Keratinocyte (primary cell): ENCODE measurements around the gene NXPH4. TPM values are rescaled to one million over a fixed set of nuclear protein-coding genes. Genes with fewer than 3 reads are reported as not detected.

Experiments
- DNase-seq: peaks from one replicate; pipeline ENCODE4 v3.0.0-alpha.2; 2011; ENCODE audit warnings: low read depth, missing footprints, low spot score
- FAIRE-seq: peaks from 2 replicates; lab custom pipeline; 2011; peaks lifted over from hg19 to GRCh38; lab: Jason Lieb, UNC
- H2AFZ ChIP-seq: 2 replicates; pipeline ENCODE4 v1.6.0; 2012; ENCODE audit warnings: low read length, control low read depth, inconsistent platforms; ENCODE audit not compliant: control insufficient read depth
- H3K27ac ChIP-seq: 2 replicates; pipeline ENCODE4 v1.5.1; 2011; ENCODE audit warnings: low read length; ENCODE audit not compliant: control insufficient read depth, insufficient read depth
- H3K27me3 ChIP-seq: 3 replicates; pipeline ENCODE4 v1.6.0; 2011; ENCODE audit warnings: low read length; ENCODE audit not compliant: control insufficient read depth, insufficient read depth; ENCODE audit errors: extremely low read depth
- H3K36me3 ChIP-seq, 2 experiments: 2 replicates in 1 of 2; 3 replicates in 1 of 2; pipeline ENCODE4 v1.5.1; 2011; ENCODE audit warnings: low read length in 2 of 2, mild to moderate bottlenecking in 1 of 2; ENCODE audit not compliant: control insufficient read depth in 2 of 2, insufficient read depth in 2 of 2; ENCODE audit errors: extremely low read depth in 1 of 2
- H3K4me1 ChIP-seq: 3 replicates; pipeline ENCODE4 v1.5.1; 2011; ENCODE audit warnings: low read length; ENCODE audit not compliant: control insufficient read depth, insufficient read depth; ENCODE audit errors: extremely low read depth
- H3K4me2 ChIP-seq: 3 replicates; pipeline ENCODE4 v1.6.0; 2011; ENCODE audit warnings: low read depth, low read length; ENCODE audit not compliant: control insufficient read depth, insufficient read depth; ENCODE audit errors: extremely low read depth
- H3K4me3 ChIP-seq, 3 experiments: fragments of 200-600 bp in 1 of 3; sonication (generic) in 1 of 3; 2 replicates in 2 of 3; 3 replicates in 1 of 3; pipeline ENCODE4 v1.5.1; 2011 to 2016; ENCODE audit warnings: low read length in 3 of 3, mild to moderate bottlenecking in 3 of 3, control low read depth in 2 of 3, inconsistent platforms in 1 of 3, low read depth in 1 of 3, mixed read lengths in 1 of 3, mixed run types in 1 of 3, moderate library complexity in 1 of 3; ENCODE audit not compliant: control insufficient read depth in 2 of 3, insufficient read depth in 2 of 3; ENCODE audit errors: extremely low read depth in 1 of 3
- H3K79me2 ChIP-seq: 2 replicates; pipeline ENCODE4 v1.6.0; 2012; ENCODE audit warnings: low read length; ENCODE audit not compliant: control insufficient read depth, insufficient read depth
- H3K9ac ChIP-seq: 3 replicates; pipeline ENCODE4 v1.6.0; 2011; ENCODE audit warnings: low read length; ENCODE audit not compliant: control insufficient read depth, insufficient read depth; ENCODE audit errors: extremely low read depth
- H3K9me1 ChIP-seq: 3 replicates; pipeline ENCODE4 v1.6.0; 2011; ENCODE audit warnings: low read length; ENCODE audit not compliant: control insufficient read depth, insufficient read depth; ENCODE audit errors: extremely low read depth
- H3K9me3 ChIP-seq: 2 replicates; pipeline ENCODE4 v1.5.1; 2012; ENCODE audit warnings: low read depth, low read length; ENCODE audit not compliant: control insufficient read depth
- H4K20me1 ChIP-seq: 3 replicates; pipeline ENCODE4 v1.6.0; 2011; ENCODE audit warnings: low read length; ENCODE audit not compliant: control insufficient read depth, insufficient read depth; ENCODE audit errors: extremely low read depth
- CTCF ChIP-seq, 3 experiments: IDR thresholded peaks in 1 of 3; conservative IDR thresholded peaks in 1 of 3; optimal IDR thresholded peaks in 1 of 3; 2 replicates in 2 of 3; 3 replicates in 1 of 3; pipeline versions ENCODE3 to v1.5.1; 2011; ENCODE audit warnings: low read length in 3 of 3, mild to moderate bottlenecking in 3 of 3, moderate library complexity in 2 of 3, control low read depth in 1 of 3, inconsistent platforms in 1 of 3; ENCODE audit not compliant: insufficient read depth in 2 of 3; ENCODE audit errors: extremely low read depth in 1 of 3
- EZH2 ChIP-seq: IDR thresholded peaks from one replicate; pipeline ENCODE4 v1.6.1; 2012; ENCODE audit warnings: inconsistent platforms, mild to moderate bottlenecking, low read length, moderate library complexity
- dilution Hi-C: fragments of 300-500 bp; cut with MboI; formaldehyde crosslinking; loops from one replicate; pipeline ENCODE4 v1.7.0; 2020; ENCODE audit warnings: low sequenced_read_pairs; ENCODE audit not compliant: extremely low pct_ligation_motif_present
- polyA plus RNA-seq, 5 experiments: library from polyadenylated mRNA; depleted of rRNA in 3 of 5; stranded (reverse) in 3 of 5; stranded (forward) in 1 of 5; unstranded in 1 of 5; fragments of >200 nt; gene quantifications; 1 replicate in 1 of 5; 2 replicates in 3 of 5; 3 replicates in 1 of 5; pipeline versions ENCODE4 v1.2.1 to v1.2.3, GENCODE V29; 2011 to 2012; ENCODE audit warnings: missing spikeins in 2 of 5, low read depth in 1 of 5, low replicate concordance in 1 of 5

NXPH4 gene
- polyA plus RNA-seq, 1 donor (not counting 4 experiments of a cell fraction or from before 2014, with no cell fraction given), result 0.97 TPM

- H3K4me2 ChIP-seq, result no peak overlapping the region
- no peak overlapping the region for H3K27ac ChIP-seq
- no peak for FAIRE-seq
- H3K4me1 ChIP-seq, result peaks cover 21% of the 10 kb centered on the region
- no peak overlapping the region for H2AFZ ChIP-seq
- DNase-seq, result no peak
- no peaks in the 10 kb centered on the region for H4K20me1 ChIP-seq
- H3K36me3 ChIP-seq, result no peaks in the 10 kb centered on the region
- dilution Hi-C loops, result no loop called here
- no peak for TF ChIP-seq EZH2
- no peak for TF ChIP-seq CTCF (optimal IDR thresholded peaks at IDR 0.05 in 1 of 3, IDR thresholded peaks at IDR 0.05 in 1 of 3, conservative IDR thresholded peaks at IDR 0.05 in 1 of 3; ENCODE audit: extremely low read depth in 1 of 3, insufficient read depth in 2 of 3, low read length in 3 of 3)
- H3K79me2 ChIP-seq, result no peaks in the 10 kb centered on the region
- H3K4me3 ChIP-seq, result no peak overlapping the region
- no peaks in the 10 kb centered on the region for H3K9me1 ChIP-seq
- H3K9me3 ChIP-seq, result no peaks in the 10 kb centered on the region
- H3K27me3 ChIP-seq, result peaks cover 42% of the 10 kb centered on the region
- no peak overlapping the region for H3K9ac ChIP-seq
Measured at GRCh38 chr12:57221169-57221917, 4.7 kb downstream of the NXPH4 start.

GRCh38 chr12:57222286-57223190, 5.9 kb downstream of the NXPH4 start:
- Histone ChIP-seq H4K20me1 (no peaks in the 10 kb centered on the region), H3K4me2 (no peak overlapping the region), H3K9ac (no peak overlapping the region), H3K4me3 (no peak overlapping the region), H3K9me3 (no peaks in the 10 kb centered on the region), H3K36me3 (no peaks in the 10 kb centered on the region), H3K27me3 (peaks cover 35% of the 10 kb centered on the region), H3K4me1 (peaks cover 15% of the 10 kb centered on the region), H3K27ac (no peak overlapping the region), H3K79me2 (no peaks in the 10 kb centered on the region), H3K9me1 (no peaks in the 10 kb centered on the region), H2AFZ (no peak overlapping the region)
- dilution Hi-C loops, result no loop called here
- FAIRE-seq, result no peak
- no peak for DNase-seq
- TF ChIP-seq EZH2 (no peak), CTCF (optimal IDR thresholded peaks at IDR 0.05 in 1 of 3, IDR thresholded peaks at IDR 0.05 in 1 of 3, conservative IDR thresholded peaks at IDR 0.05 in 1 of 3; ENCODE audit: extremely low read depth in 1 of 3, insufficient read depth in 2 of 3, low read length in 3 of 3) (no peak)
